Activated T-helper 17 cell treated with anti-CD3 and anti-CD28 coated beads, Interleukin-2, amount 50 U/mL, for 72 hours (primary cell): ENCODE measurements around the gene SCYL1. TPM values are rescaled to one million over a fixed set of nuclear protein-coding genes. Genes with fewer than 3 reads are reported as not detected.
"Not testable (repeated sequence)": the region's sequence is repeated elsewhere in the genome, so short reads cannot be mapped to it uniquely, and the experiment has no call there.

Experiments
- ATAC-seq: fragments of 150-1000 bp; cut with Tn5 transposase; replicated peaks from 2 replicates; pipeline ENCODE4 v1.10.0; 2021; ENCODE audit warnings: mild to moderate bottlenecking, moderate library complexity
- H3K27ac Mint-ChIP-seq: one replicate; pipeline ENCODE4 v1.8.0; 2022; ENCODE audit warnings: mixed read lengths
- H3K27me3 Mint-ChIP-seq: one replicate; pipeline ENCODE4 v1.8.0; 2022; ENCODE audit warnings: mixed read lengths
- H3K36me3 Mint-ChIP-seq: one replicate; pipeline ENCODE4 v1.8.0; 2022; ENCODE audit warnings: low read depth, mild to moderate bottlenecking, mixed read lengths
- H3K4me1 Mint-ChIP-seq: one replicate; pipeline ENCODE4 v1.8.0; 2022; ENCODE audit warnings: mixed read lengths
- H3K4me3 Mint-ChIP-seq: one replicate; pipeline ENCODE4 v1.8.0; 2022; ENCODE audit warnings: mild to moderate bottlenecking, mixed read lengths
- H3K9me3 Mint-ChIP-seq: one replicate; pipeline ENCODE4 v1.8.0; 2022; ENCODE audit warnings: mixed read lengths
- total RNA-seq, 2 donors: library from RNA; stranded (reverse); gene quantifications; one replicate each; pipeline ENCODE4 v1.2.3, GENCODE V29; 2022

SCYL1 gene
- total RNA-seq, 2 donors from 2014 or later: 80.4 to 86.8 TPM

GRCh38 chr11:65558002-65558929, 33.4 kb downstream of the SCYL1 start, which contains the start of gene LTBP3:
Gene LTBP3, minus strand, starts transcription at chr11:65558359. Its CDS starts 400 bp downstream, at chr11:65557959.
- no peaks in the 10 kb centered on the region for H3K27me3 Mint-ChIP-seq
- peaks cover 46% of the 10 kb centered on the region for H3K4me1 Mint-ChIP-seq
- peak within 1 kb of the TSS; percentile 82 for H3K4me3 Mint-ChIP-seq
- H3K27ac Mint-ChIP-seq: peak within 1 kb of the TSS; percentile 75
- H3K36me3 Mint-ChIP-seq: peaks cover 11% of the 10 kb centered on the region
- ATAC-seq: peak; percentile 48
- H3K9me3 Mint-ChIP-seq: no peaks in the 10 kb centered on the region

DNA sequence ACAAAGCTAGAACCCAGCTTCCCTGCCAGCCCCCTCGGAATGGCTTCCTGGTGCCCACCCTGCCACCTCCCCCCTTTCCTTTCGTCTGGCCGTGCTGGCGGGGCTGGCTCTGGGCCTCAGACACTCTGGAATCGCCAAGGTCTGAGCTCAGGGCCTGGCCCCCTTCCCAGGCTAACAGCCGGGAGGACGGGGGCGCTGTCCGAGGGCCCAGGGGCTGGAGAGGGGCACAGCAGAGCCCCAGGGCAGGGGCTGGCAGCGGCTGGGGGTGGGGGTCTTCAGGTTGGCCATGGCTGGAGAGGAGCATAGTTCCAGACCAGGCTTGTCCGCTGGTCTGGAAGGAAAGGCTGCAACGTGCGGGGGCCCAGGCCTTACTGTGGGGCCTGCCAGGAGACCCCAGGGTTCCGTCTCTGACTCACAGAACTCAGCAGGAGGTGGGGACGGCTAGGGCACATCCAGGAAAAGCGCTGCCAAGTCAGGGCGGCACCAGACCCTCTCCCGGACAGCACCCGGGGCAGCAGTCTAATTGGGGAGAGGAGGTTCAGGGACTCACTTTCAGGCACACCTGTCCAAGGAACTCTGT, 34.1 kb downstream of the SCYL1 start:
- no peaks in the 10 kb centered on the region for H3K9me3 Mint-ChIP-seq
- H3K4me3 Mint-ChIP-seq: peak overlapping the region; percentile 82
- peak overlapping the region; percentile 21 for H3K27ac Mint-ChIP-seq
- peaks cover 11% of the 10 kb centered on the region for H3K36me3 Mint-ChIP-seq
- ATAC-seq: no peak
- H3K27me3 Mint-ChIP-seq: no peaks in the 10 kb centered on the region
- H3K4me1 Mint-ChIP-seq: peaks cover 46% of the 10 kb centered on the region

- H3K4me1 Mint-ChIP-seq: peaks cover 43% of the 10 kb centered on the region
These were observed 34.7 kb downstream of the SCYL1 start for GRCh38 chr11:65559535-65559934.

GRCh38 chr11:65559951-65560537, 35.2 kb downstream of the SCYL1 start:
- Mint-ChIP-seq H3K27me3 (no peaks in the 10 kb centered on the region), H3K36me3 (peaks cover 5% of the 10 kb centered on the region), H3K4me3 (peak overlapping the region; percentile 82), H3K27ac (peak overlapping the region; percentile 21), H3K4me1 (peaks cover 37% of the 10 kb centered on the region), H3K9me3 (no peaks in the 10 kb centered on the region)
- ATAC-seq: peak; percentile 18

More at GRCh38 chr11:65559535-65559934, 34.7 kb downstream of the SCYL1 start:
- Mint-ChIP-seq H3K27ac (peak overlapping the region; percentile 21), H3K9me3 (no peaks in the 10 kb centered on the region), H3K27me3 (no peaks in the 10 kb centered on the region), H3K36me3 (peaks cover 10% of the 10 kb centered on the region), H3K4me3 (peak overlapping the region; percentile 82)
- ATAC-seq: peak; percentile 62

- peak overlapping the region; percentile 21 for H3K27ac Mint-ChIP-seq
- H3K36me3 Mint-ChIP-seq: no peaks in the 10 kb centered on the region
- peaks cover 35% of the 10 kb centered on the region for H3K4me1 Mint-ChIP-seq
- H3K4me3 Mint-ChIP-seq: peak overlapping the region; percentile 82
- no peaks in the 10 kb centered on the region for H3K27me3 Mint-ChIP-seq
- no peak for ATAC-seq
- H3K9me3 Mint-ChIP-seq: no peaks in the 10 kb centered on the region
These were observed 35.9 kb downstream of the SCYL1 start for GRCh38 chr11:65560555-65561418.

GRCh38 chr11:65562020-65562419, 37.1 kb downstream of the SCYL1 start:
- H3K27ac Mint-ChIP-seq: peak overlapping the region; percentile 49
- H3K36me3 Mint-ChIP-seq: no peaks in the 10 kb centered on the region
- H3K27me3 Mint-ChIP-seq: no peaks in the 10 kb centered on the region
- H3K4me1 Mint-ChIP-seq: peaks cover 31% of the 10 kb centered on the region
- no peaks in the 10 kb centered on the region for H3K9me3 Mint-ChIP-seq
- no peak for ATAC-seq
- H3K4me3 Mint-ChIP-seq: no peak overlapping the region

GRCh38 chr11:65562788-65563187, 37.9 kb downstream of the SCYL1 start:
- Mint-ChIP-seq H3K36me3 (peaks cover under 1% of the 10 kb centered on the region), H3K9me3 (no peaks in the 10 kb centered on the region), H3K27ac (no peak overlapping the region), H3K4me3 (no peak overlapping the region), H3K27me3 (no peaks in the 10 kb centered on the region), H3K4me1 (peaks cover 31% of the 10 kb centered on the region)
- ATAC-seq: no peak

DNA sequence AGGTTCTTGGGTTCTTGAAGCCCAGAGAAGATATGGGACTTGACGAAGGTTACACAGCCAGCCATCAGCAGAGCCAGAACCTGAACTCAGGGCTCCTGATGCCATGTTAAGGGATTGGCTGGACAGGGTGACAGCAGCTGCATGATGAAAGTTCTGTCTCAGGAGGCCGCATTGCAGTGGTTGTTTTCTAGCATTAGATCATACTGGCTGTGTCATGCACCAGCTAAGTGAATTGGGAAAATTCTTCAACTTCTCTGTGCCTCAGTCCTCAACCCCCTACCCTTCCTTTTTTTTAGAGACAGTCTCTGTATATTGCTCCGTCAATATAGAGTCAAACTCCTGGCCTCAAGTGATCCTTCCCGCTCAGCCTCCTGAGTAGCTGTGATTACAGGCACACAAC, 38.7 kb downstream of the SCYL1 start:
- H3K27ac Mint-ChIP-seq: no peak overlapping the region
- H3K4me3 Mint-ChIP-seq: peak overlapping the region; percentile 22
- H3K36me3 Mint-ChIP-seq: peaks cover 9% of the 10 kb centered on the region
- peaks cover 39% of the 10 kb centered on the region for H3K4me1 Mint-ChIP-seq
- no peaks in the 10 kb centered on the region for H3K27me3 Mint-ChIP-seq
- no peaks in the 10 kb centered on the region for H3K9me3 Mint-ChIP-seq
- ATAC-seq: no peak

DNA sequence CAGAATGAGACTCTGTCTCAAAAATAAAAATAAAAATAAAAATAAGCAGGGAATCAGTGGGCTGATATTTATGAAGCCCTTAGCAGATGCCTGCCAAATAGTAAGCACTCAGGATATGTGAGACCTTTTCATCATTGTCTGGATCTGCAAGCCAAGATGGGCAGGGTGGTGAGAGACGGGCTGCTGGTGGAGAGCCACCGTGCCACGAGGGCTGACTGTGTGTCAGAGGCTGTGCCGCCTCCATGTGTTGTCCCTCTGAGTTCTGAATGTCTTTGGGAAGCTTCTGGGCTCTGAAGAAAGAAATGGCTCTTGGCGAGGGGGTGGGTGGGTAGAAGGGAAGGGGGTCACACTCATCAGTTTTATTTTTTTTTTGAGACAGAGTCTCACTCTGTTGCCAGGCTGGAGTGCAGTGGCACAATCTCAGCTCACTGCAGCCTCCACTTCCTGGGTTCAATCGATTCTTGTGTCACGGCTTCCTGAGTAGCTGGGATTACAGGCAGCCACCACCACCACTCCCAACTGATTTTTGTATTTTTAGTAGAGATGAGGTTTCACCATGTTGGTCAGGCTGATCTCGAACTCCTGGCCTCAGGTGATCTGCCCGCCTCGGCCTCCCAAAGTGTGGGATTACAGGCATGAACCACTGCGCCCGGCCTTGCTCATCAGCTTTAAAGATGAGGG, 40.1 kb downstream of the SCYL1 start:
- not testable (repeated sequence) for H3K9me3 Mint-ChIP-seq, ATAC-seq, H3K27me3 Mint-ChIP-seq
- Mint-ChIP-seq H3K4me1 (peaks cover 34% of the 10 kb centered on the region), H3K4me3 (peak overlapping the region; percentile 85), H3K27ac (peak overlapping the region; percentile 93), H3K36me3 (peaks cover 22% of the 10 kb centered on the region)

- no peaks in the 10 kb centered on the region for H3K9me3 Mint-ChIP-seq
- peak; percentile 8 for ATAC-seq
- H3K4me1 Mint-ChIP-seq: peaks cover 26% of the 10 kb centered on the region
- peak overlapping the region; percentile 85 for H3K4me3 Mint-ChIP-seq
- no peaks in the 10 kb centered on the region for H3K27me3 Mint-ChIP-seq
- peaks cover 30% of the 10 kb centered on the region for H3K36me3 Mint-ChIP-seq
- peak overlapping the region; percentile 93 for H3K27ac Mint-ChIP-seq
These were observed 41.0 kb downstream of the SCYL1 start for GRCh38 chr11:65565624-65566453.

GRCh38 chr11:65569164-65569972, 44.5 kb downstream of the SCYL1 start:
- Mint-ChIP-seq H3K27me3 (no peaks in the 10 kb centered on the region), H3K4me1 (peaks cover 28% of the 10 kb centered on the region), H3K4me3 (peak overlapping the region; percentile 94), H3K36me3 (peaks cover 60% of the 10 kb centered on the region), H3K9me3 (no peaks in the 10 kb centered on the region), H3K27ac (peak overlapping the region; percentile 94)
- ATAC-seq: peak; percentile 28
